ENCODE measurements around the gene WDFY2. TPM values are rescaled to one million over a fixed set of nuclear protein-coding genes. Genes with fewer than 3 reads are reported as not detected.

WDFY2 gene
- total and polyA plus RNA-seq, 10 of the 15 experiments (the other 5 are each of a cell fraction or from before 2014, with no cell fraction given): 2.1 to 13.0 (median 8.1) TPM

DNA sequence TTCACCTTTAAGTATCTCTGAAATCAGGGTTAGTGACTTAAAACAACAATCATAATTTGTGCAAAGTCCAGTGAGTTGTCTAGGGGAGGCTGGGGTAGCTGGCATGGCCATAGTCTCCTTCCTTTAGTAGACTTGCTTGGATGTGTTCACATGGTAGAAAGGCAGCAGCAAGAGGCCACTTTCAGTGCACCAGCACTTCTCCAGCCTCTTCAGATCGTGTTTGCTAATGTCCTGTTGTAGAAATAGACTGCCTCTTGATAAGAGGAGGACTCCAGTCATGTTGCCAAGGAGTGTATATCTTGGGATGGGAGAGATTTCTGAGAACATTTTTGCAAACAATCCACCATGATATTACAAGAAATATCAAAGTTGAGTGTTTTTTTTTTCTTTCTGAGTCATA is 22.9 kb downstream of the WDFY2 start:
- intact Hi-C loops (cut with micrococcal nuclease; ENCODE audit: unreplicated experiment) (no loop called here), in situ Hi-C loops (cut with MboI) (no loop called here)
- Histone ChIP-seq H3K27ac (ENCODE audit: control insufficient read depth, insufficient read depth) (no peak overlapping the region), H4K20me1 (ENCODE audit: control insufficient read depth, insufficient read depth) (no peaks in the 10 kb centered on the region), H3K9me3 (replicated peaks; ENCODE audit: control insufficient read depth, insufficient read depth, low read length) (peaks cover 3% of the 10 kb centered on the region; the same call in 1 of the 3 replicates), H3K9ac (ENCODE audit: control insufficient read depth, insufficient read depth, low read length) (no peak overlapping the region), H3K79me2 (ENCODE audit: control insufficient read depth, insufficient read depth, low read length) (peaks cover 3% of the 10 kb centered on the region), H3K27me3 (replicated peaks in 1 of 2; ENCODE audit: control insufficient read depth in 2 of 2, insufficient read depth in 2 of 2, low read length in 1 of 2) (no peaks in the 10 kb centered on the region), H3K36me3 (ENCODE audit: control insufficient read depth in 2 of 2, insufficient read depth in 2 of 2, low read length in 1 of 2) (no peaks in the 10 kb centered on the region), H3K4me3 (no peak overlapping the region), H3K4me1 (ENCODE audit: control insufficient read depth, insufficient read depth, low read length) (peaks cover 5% of the 10 kb centered on the region; the same call in 1 of the 2 replicates), H2AFZ (ENCODE audit: control insufficient read depth, low read depth, low read length) (no peak overlapping the region), H3K4me2 (ENCODE audit: control insufficient read depth, insufficient read depth) (no peak overlapping the region)
- WGBS (ENCODE audit: insufficient coverage, insufficient replicate concordance, low lambda C conversion rate, missing lambda C conversion rate): 54% methylated on average over 1 of the region's 1 CpG
- SMC1A ChIA-PET (ENCODE audit: uncharacterized antibody, unreplicated experiment): interaction anchor here (1.4 kb wide), 1 partner anchor 13 kb away, joined by 3 read pairs; no protein-coding TSS in a partner anchor
- no TSS peak for BruUV-seq (replicated peaks)
- TF ChIP-seq SREBF1 (IDR thresholded peaks at IDR 0.05; ENCODE audit: low read length) (no peak), CHD2 (IDR thresholded peaks at IDR 0.05; ENCODE audit: borderline replicate concordance, low read depth, low read length) (no peak), GABPA (IDR thresholded peaks at IDR 0.05; ENCODE audit: low read depth) (no peak), POLR2AphosphoS2 (IDR thresholded peaks at IDR 0.05; ENCODE audit: low read depth, low read length) (no peak), CREB1 (IDR thresholded peaks at IDR 0.05; ENCODE audit: low read depth) (no peak), ZBED1 (IDR thresholded peaks at IDR 0.05; ENCODE audit: borderline replicate concordance) (no peak), USF1 (IDR thresholded peaks at IDR 0.05; ENCODE audit: borderline replicate concordance, extremely low read length, insufficient read depth, low read depth, low read length) (no peak), IKZF2 (IDR thresholded peaks at IDR 0.05) (no peak), MTA2 (IDR thresholded peaks at IDR 0.05; ENCODE audit: low read depth) (no peak)
- TF ChIP-seq, protein P1, sequence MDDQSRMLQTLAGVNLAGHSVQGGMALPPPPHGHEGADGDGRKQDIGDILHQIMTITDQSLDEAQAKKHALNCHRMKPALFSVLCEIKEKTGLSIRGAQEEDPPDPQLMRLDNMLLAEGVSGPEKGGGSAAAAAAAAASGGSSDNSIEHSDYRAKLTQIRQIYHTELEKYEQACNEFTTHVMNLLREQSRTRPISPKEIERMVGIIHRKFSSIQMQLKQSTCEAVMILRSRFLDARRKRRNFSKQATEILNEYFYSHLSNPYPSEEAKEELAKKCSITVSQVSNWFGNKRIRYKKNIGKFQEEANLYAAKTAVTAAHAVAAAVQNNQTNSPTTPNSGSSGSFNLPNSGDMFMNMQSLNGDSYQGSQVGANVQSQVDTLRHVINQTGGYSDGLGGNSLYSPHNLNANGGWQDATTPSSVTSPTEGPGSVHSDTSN (IDR thresholded peaks at IDR 0.05; ENCODE audit: insufficient replicate concordance, low read depth, low read length): no peak
- TF ChIP-seq, protein P2, sequence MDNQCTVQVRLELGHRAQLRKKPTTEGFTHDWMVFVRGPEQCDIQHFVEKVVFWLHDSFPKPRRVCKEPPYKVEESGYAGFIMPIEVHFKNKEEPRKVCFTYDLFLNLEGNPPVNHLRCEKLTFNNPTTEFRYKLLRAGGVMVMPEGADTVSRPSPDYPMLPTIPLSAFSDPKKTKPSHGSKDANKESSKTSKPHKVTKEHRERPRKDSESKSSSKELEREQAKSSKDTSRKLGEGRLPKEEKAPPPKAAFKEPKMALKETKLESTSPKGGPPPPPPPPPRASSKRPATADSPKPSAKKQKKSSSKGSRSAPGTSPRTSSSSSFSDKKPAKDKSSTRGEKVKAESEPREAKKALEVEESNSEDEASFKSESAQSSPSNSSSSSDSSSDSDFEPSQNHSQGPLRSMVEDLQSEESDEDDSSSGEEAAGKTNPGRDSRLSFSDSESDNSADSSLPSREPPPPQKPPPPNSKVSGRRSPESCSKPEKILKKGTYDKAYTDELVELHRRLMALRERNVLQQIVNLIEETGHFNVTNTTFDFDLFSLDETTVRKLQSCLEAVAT (IDR thresholded peaks at IDR 0.05): no peak
- ATAC-seq: no peak
- CTCF ChIA-PET: no interaction called here
- RAD21 ChIA-PET (ENCODE audit: unreplicated experiment): no interaction called here
- no peak for FAIRE-seq
- no peak for DNase-seq (ENCODE audit: low read depth, low spot score)
- POLR2A ChIA-PET: no interaction called here

Measured in GM12878 (cell line).